Trophoblast cell (in vitro differentiated cells and primary cell): ENCODE measurements around the gene DTNBP1.

ENCODE experiments used
- DNase-seq, 2 donors: peaks; one replicate each; pipeline ENCODE4 v3.0.0-alpha.2; 2016
- H2AFZ ChIP-seq: 2 replicates; pipeline ENCODE4 v1.6.1; 2013; ENCODE audit warnings: low read length, moderate library complexity, mild to moderate bottlenecking; ENCODE audit not compliant: insufficient read depth, poor library complexity
- H2AK5ac ChIP-seq: 2 replicates; pipeline ENCODE4 v1.6.1; 2013; ENCODE audit warnings: mild to moderate bottlenecking, low read length
- H2BK120ac ChIP-seq: 2 replicates; pipeline ENCODE4 v1.6.1; 2013; ENCODE audit warnings: low read length, mild to moderate bottlenecking, moderate library complexity; ENCODE audit not compliant: insufficient read depth, poor library complexity
- H2BK12ac ChIP-seq: 2 replicates; pipeline ENCODE4 v1.6.1; 2013; ENCODE audit warnings: mild to moderate bottlenecking, low read length, moderate library complexity
- H2BK5ac ChIP-seq: 2 replicates; pipeline ENCODE4 v1.6.1; 2013; ENCODE audit warnings: low read length, low read depth, moderate library complexity, mild to moderate bottlenecking; ENCODE audit not compliant: poor library complexity
- H3K14ac ChIP-seq: 2 replicates; pipeline ENCODE4 v1.6.1; 2013; ENCODE audit warnings: mild to moderate bottlenecking, low read length
- H3K18ac ChIP-seq: 2 replicates; pipeline ENCODE4 v1.6.1; 2013; ENCODE audit warnings: mild to moderate bottlenecking, low read length
- H3K23ac ChIP-seq: 2 replicates; pipeline ENCODE4 v1.6.1; 2013; ENCODE audit warnings: low read length
- H3K27ac ChIP-seq: 2 replicates; pipeline ENCODE4 v1.5.1; 2013; ENCODE audit warnings: low read depth, mild to moderate bottlenecking, inconsistent platforms, low read length, moderate library complexity
- H3K27me3 ChIP-seq: 2 replicates; pipeline ENCODE4 v1.6.1; 2013; ENCODE audit warnings: inconsistent platforms, mild to moderate bottlenecking, low read length, moderate library complexity; ENCODE audit not compliant: insufficient read depth
- H3K36me3 ChIP-seq, 2 experiments: 1 replicate in 1 of 2; 2 replicates in 1 of 2; pipeline ENCODE4 v1.6.1; 2013; ENCODE audit warnings: low read length in 2 of 2, mild to moderate bottlenecking in 2 of 2, moderate library complexity in 1 of 2; ENCODE audit not compliant: insufficient read depth in 2 of 2, control insufficient read depth in 1 of 2
- H3K4ac ChIP-seq: 2 replicates; pipeline ENCODE4 v1.6.1; 2013; ENCODE audit warnings: low read depth, mild to moderate bottlenecking, low read length, moderate library complexity
- H3K4me1 ChIP-seq, 2 experiments: 1 replicate in 1 of 2; 2 replicates in 1 of 2; pipeline ENCODE4 v1.6.1; 2013; ENCODE audit warnings: low read length in 2 of 2, mild to moderate bottlenecking in 2 of 2, moderate library complexity in 1 of 2; ENCODE audit not compliant: insufficient read depth in 2 of 2, control insufficient read depth in 1 of 2
- H3K4me2 ChIP-seq: 2 replicates; pipeline ENCODE4 v1.6.1; 2013; ENCODE audit warnings: inconsistent platforms, mild to moderate bottlenecking, low read length, moderate library complexity
- H3K4me3 ChIP-seq: 2 replicates; pipeline ENCODE4 v1.5.1; 2013; ENCODE audit warnings: mild to moderate bottlenecking, low read depth, low read length, inconsistent platforms
- H3K79me1 ChIP-seq: one replicate; pipeline ENCODE4 v1.6.1; 2013; ENCODE audit warnings: low read length
- H3K79me2 ChIP-seq: 2 replicates; pipeline ENCODE4 v1.6.1; 2013; ENCODE audit warnings: low read length, mild to moderate bottlenecking; ENCODE audit not compliant: control insufficient read depth, insufficient read depth, poor library complexity
- H3K9ac ChIP-seq: 2 replicates; pipeline ENCODE4 v1.6.1; 2013; ENCODE audit warnings: mild to moderate bottlenecking, low read length
- H3K9me3 ChIP-seq: 2 replicates; pipeline ENCODE4 v1.6.1; 2013; ENCODE audit warnings: low read depth, mild to moderate bottlenecking, control low read depth, inconsistent platforms, low read length; ENCODE audit not compliant: insufficient read depth
- H4K12ac ChIP-seq: 2 replicates; pipeline ENCODE4 v1.6.1; 2013; ENCODE audit warnings: low read depth, mild to moderate bottlenecking, low read length, moderate library complexity
- H4K8ac ChIP-seq: 2 replicates; pipeline ENCODE4 v1.6.1; 2013; ENCODE audit warnings: low read depth, mild to moderate bottlenecking, low read length, moderate library complexity
- H4K91ac ChIP-seq: one replicate; pipeline ENCODE4 v1.6.1; 2013; ENCODE audit warnings: low read depth, mild to moderate bottlenecking, low read length, moderate library complexity
- WGBS: extraction: QIAGEN DNeasy Blood & Tissue Kit; methylation state at CpG from one replicate; pipeline ENCODE4 v1.1.7; 2013; ENCODE audit warnings: missing lambda C conversion rate; ENCODE audit not compliant: insufficient read length, insufficient coverage; ENCODE audit errors: extremely low coverage; 5-methylcytosine and 5-hydroxymethylcytosine counted together

DTNBP1 gene

GRCh38 chr6:15493437-15494168 lies 169.2 kb downstream of the DTNBP1 start:
- H2BK12ac ChIP-seq: no peak overlapping the region
- no peak overlapping the region for H2AFZ ChIP-seq
- H2AK5ac ChIP-seq: no peak overlapping the region
- peaks cover 30 to 35% of the 10 kb centered on the region in 2 experiments for H3K36me3 ChIP-seq
- no CpG with 5 or more reads among the region's 9 CpGs for WGBS
- H2BK5ac ChIP-seq: no peak overlapping the region
- H4K8ac ChIP-seq: no peak overlapping the region
- H3K23ac ChIP-seq: no peak overlapping the region
- no peaks in the 10 kb centered on the region for H3K27me3 ChIP-seq
- H3K4me3 ChIP-seq: no peak overlapping the region
- peaks cover 4% of the 10 kb centered on the region for H3K9me3 ChIP-seq
- no peak overlapping the region for H3K14ac ChIP-seq
- H4K91ac ChIP-seq: no peak overlapping the region
- no peaks in the 10 kb centered on the region for H3K79me2 ChIP-seq
- no peaks in the 10 kb centered on the region for H3K4me1 ChIP-seq
- no peak overlapping the region for H3K27ac ChIP-seq
- H3K4me2 ChIP-seq: no peak overlapping the region
- DNase-seq: no peak
- H3K79me1 ChIP-seq: no peaks in the 10 kb centered on the region
- no peak overlapping the region for H2BK120ac ChIP-seq
- no peak overlapping the region for H4K12ac ChIP-seq
- no peak overlapping the region for H3K9ac ChIP-seq
- no peak overlapping the region for H3K4ac ChIP-seq
- H3K18ac ChIP-seq: no peak overlapping the region

GRCh38 chr6:15491986-15492269 lies 170.9 kb downstream of the DTNBP1 start:
- no peak overlapping the region for H2BK120ac ChIP-seq
- H2AK5ac ChIP-seq: no peak overlapping the region
- no CpG with 5 or more reads among the region's 5 CpGs for WGBS
- no peak overlapping the region for H3K27ac ChIP-seq
- H3K4me3 ChIP-seq: no peak overlapping the region
- H3K9me3 ChIP-seq: peaks cover 2% of the 10 kb centered on the region
- H4K8ac ChIP-seq: no peak overlapping the region
- H3K18ac ChIP-seq: no peak overlapping the region
- no peak overlapping the region for H4K91ac ChIP-seq
- H4K12ac ChIP-seq: no peak overlapping the region
- H3K4me1 ChIP-seq: no peaks in the 10 kb centered on the region
- no peak overlapping the region for H3K4me2 ChIP-seq
- no peaks in the 10 kb centered on the region for H3K27me3 ChIP-seq
- DNase-seq: no peak
- no peak overlapping the region for H3K14ac ChIP-seq
- H3K36me3 ChIP-seq: peaks cover 35 to 36% of the 10 kb centered on the region in 2 experiments
- H3K9ac ChIP-seq: no peak overlapping the region
- H3K23ac ChIP-seq: no peak overlapping the region
- no peak overlapping the region for H2BK12ac ChIP-seq
- no peak overlapping the region for H2BK5ac ChIP-seq
- no peak overlapping the region for H3K4ac ChIP-seq
- no peaks in the 10 kb centered on the region for H3K79me2 ChIP-seq
- no peak overlapping the region for H2AFZ ChIP-seq
- no peaks in the 10 kb centered on the region for H3K79me1 ChIP-seq

GRCh38 chr6:15491255-15491985 lies 171.4 kb downstream of the DTNBP1 start:
- no peaks in the 10 kb centered on the region for H3K27me3 ChIP-seq
- H4K91ac ChIP-seq: no peak overlapping the region
- no peaks in the 10 kb centered on the region for H3K9me3 ChIP-seq
- no peak overlapping the region for H2BK5ac ChIP-seq
- H2AFZ ChIP-seq: no peak overlapping the region
- no peaks in the 10 kb centered on the region for H3K79me1 ChIP-seq
- H3K4me1 ChIP-seq: no peaks in the 10 kb centered on the region
- no peak overlapping the region for H3K4ac ChIP-seq
- no peak overlapping the region for H2BK120ac ChIP-seq
- H4K8ac ChIP-seq: no peak overlapping the region
- no peak overlapping the region for H3K4me2 ChIP-seq
- no peak overlapping the region for H2AK5ac ChIP-seq
- no peak overlapping the region for H2BK12ac ChIP-seq
- H3K18ac ChIP-seq: no peak overlapping the region
- no peak overlapping the region for H3K9ac ChIP-seq
- no peak overlapping the region for H3K27ac ChIP-seq
- H3K79me2 ChIP-seq: no peaks in the 10 kb centered on the region
- no CpG with 5 or more reads among the region's 9 CpGs for WGBS
- no peak overlapping the region for H4K12ac ChIP-seq
- peak; percentile 64 to 85 for DNase-seq
- no peak overlapping the region for H3K4me3 ChIP-seq
- H3K14ac ChIP-seq: no peak overlapping the region
- H3K36me3 ChIP-seq: peaks cover 29 to 31% of the 10 kb centered on the region in 2 experiments
- no peak overlapping the region for H3K23ac ChIP-seq

GRCh38 chr6:15490242-15491100 lies 172.4 kb downstream of the DTNBP1 start:
- Histone ChIP-seq H2AK5ac (no peak overlapping the region), H3K4me2 (no peak overlapping the region), H3K18ac (no peak overlapping the region), H2BK5ac (no peak overlapping the region), H3K4me1 (peaks cover 0 to 5% of the 10 kb centered on the region in 2 experiments), H4K8ac (no peak overlapping the region), H2BK12ac (no peak overlapping the region), H3K4me3 (no peak overlapping the region), H3K4ac (no peak overlapping the region), H3K79me1 (peaks cover 2% of the 10 kb centered on the region), H3K27ac (no peak overlapping the region), H3K27me3 (no peaks in the 10 kb centered on the region), H2AFZ (no peak overlapping the region), H3K79me2 (no peaks in the 10 kb centered on the region), H3K23ac (no peak overlapping the region), H3K9ac (no peak overlapping the region), H4K12ac (no peak overlapping the region), H3K36me3 (peaks cover 23% of the 10 kb centered on the region in 2 experiments), H4K91ac (no peak overlapping the region), H2BK120ac (no peak overlapping the region), H3K9me3 (no peaks in the 10 kb centered on the region), H3K14ac (no peak overlapping the region)
- no peak for DNase-seq
- no CpG with 5 or more reads among the region's 11 CpGs for WGBS
